ENCODE data around the gene FAM163A.

The FAM163A gene

DNA sequence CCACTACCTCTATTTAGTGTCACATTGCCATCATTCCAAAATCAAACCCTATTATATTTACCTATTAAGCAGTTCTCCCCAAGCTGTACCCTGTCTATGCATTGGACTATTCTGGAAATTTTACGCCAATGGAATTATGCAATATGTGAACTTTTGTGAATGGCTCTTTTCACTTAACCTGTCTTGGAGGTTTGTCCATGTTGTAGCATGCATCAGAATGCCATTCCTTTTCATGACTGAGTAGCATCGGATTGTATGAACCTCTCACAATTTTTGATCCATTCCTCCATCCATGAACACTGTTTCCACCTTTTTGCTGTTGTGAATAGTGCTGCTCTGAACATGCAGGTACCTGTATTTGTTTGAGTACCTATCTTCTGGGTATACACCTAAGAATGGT lies 33.7 kb downstream of the FAM163A start:
- Histone ChIP-seq H3K4me1 (ENCODE audit: control insufficient read depth, insufficient read depth, low read length) (no peaks in the 10 kb centered on the region), H3K27me3 (ENCODE audit: control insufficient read depth, insufficient read depth, low read length) (no peaks in the 10 kb centered on the region), H3K4me3 (ENCODE audit: low read depth, low read length) (no peak overlapping the region), H3K9me3 (ENCODE audit: control insufficient read depth, insufficient read depth, low read length) (no peaks in the 10 kb centered on the region), H3K36me3 (ENCODE audit: control insufficient read depth, insufficient read depth, low read length) (no peaks in the 10 kb centered on the region), H3K9ac (ENCODE audit: low read depth, low read length) (no peak overlapping the region)

DNA sequence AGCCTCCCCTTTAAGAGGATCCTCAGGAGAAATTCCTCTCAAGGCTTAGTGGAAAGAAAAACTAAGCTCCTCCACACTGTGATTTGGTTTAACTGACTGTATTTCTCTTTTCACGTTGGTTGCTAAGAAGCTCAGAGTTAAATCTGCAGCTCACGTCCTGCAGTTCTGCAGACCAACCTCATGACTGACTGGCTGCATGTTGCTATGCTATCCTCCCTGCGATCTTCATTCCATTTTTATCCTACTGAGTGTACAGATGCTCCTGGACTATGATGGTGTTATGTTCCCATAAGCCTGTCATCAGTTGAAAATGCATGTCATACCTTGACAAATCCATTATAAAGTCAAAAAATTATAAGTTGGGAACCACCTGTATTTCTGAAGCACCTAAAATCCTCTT lies 34.6 kb downstream of the FAM163A start:
- H3K9me3 ChIP-seq (ENCODE audit: control insufficient read depth, insufficient read depth, low read length): no peaks in the 10 kb centered on the region
- H3K27me3 ChIP-seq (ENCODE audit: control insufficient read depth, insufficient read depth, low read length): no peaks in the 10 kb centered on the region
- no peak overlapping the region for H3K4me3 ChIP-seq (ENCODE audit: low read depth, low read length)
- no peak overlapping the region for H3K9ac ChIP-seq (ENCODE audit: low read depth, low read length)
- H3K36me3 ChIP-seq (ENCODE audit: control insufficient read depth, insufficient read depth, low read length): no peaks in the 10 kb centered on the region
- H3K4me1 ChIP-seq (ENCODE audit: control insufficient read depth, insufficient read depth, low read length): no peaks in the 10 kb centered on the region

DNA sequence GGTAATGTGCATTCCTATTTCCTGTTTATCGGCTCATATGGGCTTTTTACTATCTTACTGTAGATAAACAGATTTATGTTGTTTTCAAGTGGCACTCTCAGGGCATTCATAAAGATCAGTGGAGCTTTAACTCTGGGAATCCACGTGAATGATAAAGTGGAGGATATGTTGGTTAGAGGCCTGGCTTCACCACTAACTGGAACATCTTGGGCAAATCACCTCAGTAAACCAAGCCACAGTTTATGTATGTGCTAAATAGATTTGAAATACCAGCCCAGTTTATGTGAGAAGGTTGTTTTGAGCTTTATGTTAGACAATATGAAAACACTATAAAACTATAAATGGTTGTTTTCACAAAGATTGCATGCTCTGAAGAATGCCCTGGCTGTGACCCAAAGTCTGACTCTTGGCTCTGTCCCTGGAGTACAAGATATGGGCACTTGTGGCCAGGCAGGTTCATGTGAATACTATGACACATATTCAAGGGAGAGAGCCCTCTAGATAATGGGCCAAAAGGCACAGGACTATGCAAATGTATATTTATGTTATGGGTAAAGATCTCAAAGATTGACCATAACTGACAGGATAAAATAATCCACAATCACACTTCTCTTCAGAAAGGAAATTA lies 36.7 kb downstream of the FAM163A start:
- no peaks in the 10 kb centered on the region for H3K4me1 ChIP-seq (ENCODE audit: control insufficient read depth, insufficient read depth, low read length)
- H3K27me3 ChIP-seq (ENCODE audit: control insufficient read depth, insufficient read depth, low read length): no peaks in the 10 kb centered on the region
- H3K36me3 ChIP-seq (ENCODE audit: control insufficient read depth, insufficient read depth, low read length): no peaks in the 10 kb centered on the region
- H3K4me3 ChIP-seq (ENCODE audit: low read depth, low read length): no peak overlapping the region
- H3K9me3 ChIP-seq (ENCODE audit: control insufficient read depth, insufficient read depth, low read length): no peaks in the 10 kb centered on the region
- no peak overlapping the region for H3K9ac ChIP-seq (ENCODE audit: low read depth, low read length)

GRCh38 chr1:179781962-179782361 lies 38.9 kb downstream of the FAM163A start:
- Histone ChIP-seq H3K36me3 (ENCODE audit: control insufficient read depth, insufficient read depth, low read length) (no peaks in the 10 kb centered on the region), H3K4me3 (ENCODE audit: low read depth, low read length) (no peak overlapping the region), H3K4me1 (ENCODE audit: control insufficient read depth, insufficient read depth, low read length) (no peaks in the 10 kb centered on the region), H3K27me3 (ENCODE audit: control insufficient read depth, insufficient read depth, low read length) (no peaks in the 10 kb centered on the region), H3K9ac (ENCODE audit: low read depth, low read length) (no peak overlapping the region), H3K9me3 (ENCODE audit: control insufficient read depth, insufficient read depth, low read length) (no peaks in the 10 kb centered on the region)

DNA sequence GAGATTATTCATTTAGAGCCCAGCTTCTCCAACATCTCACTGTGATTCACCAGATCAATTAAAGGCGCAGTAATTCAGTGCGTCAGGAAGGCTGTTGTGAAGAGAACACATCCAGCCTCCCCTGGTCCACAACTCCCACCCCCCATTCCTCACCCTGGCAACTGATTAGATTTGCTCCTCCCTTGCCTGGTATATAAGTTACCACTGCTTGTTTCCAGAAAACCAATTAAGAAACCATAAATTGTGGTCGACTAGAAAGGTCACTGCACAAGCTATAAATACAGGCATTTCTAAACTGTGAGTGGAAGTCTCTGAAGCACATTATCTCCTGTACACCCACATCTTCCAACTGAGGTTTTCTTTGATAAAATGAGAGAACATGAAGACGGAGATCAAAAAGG lies 41.9 kb downstream of the FAM163A start:
- no peaks in the 10 kb centered on the region for H3K9me3 ChIP-seq (ENCODE audit: control insufficient read depth, insufficient read depth, low read length)
- peaks cover 10% of the 10 kb centered on the region for H3K4me1 ChIP-seq (ENCODE audit: control insufficient read depth, insufficient read depth, low read length)
- no peaks in the 10 kb centered on the region for H3K36me3 ChIP-seq (ENCODE audit: control insufficient read depth, insufficient read depth, low read length)
- no peak overlapping the region for H3K9ac ChIP-seq (ENCODE audit: low read depth, low read length)
- H3K27me3 ChIP-seq (ENCODE audit: control insufficient read depth, insufficient read depth, low read length): no peaks in the 10 kb centered on the region
- no peak overlapping the region for H3K4me3 ChIP-seq (ENCODE audit: low read depth, low read length)

DNA sequence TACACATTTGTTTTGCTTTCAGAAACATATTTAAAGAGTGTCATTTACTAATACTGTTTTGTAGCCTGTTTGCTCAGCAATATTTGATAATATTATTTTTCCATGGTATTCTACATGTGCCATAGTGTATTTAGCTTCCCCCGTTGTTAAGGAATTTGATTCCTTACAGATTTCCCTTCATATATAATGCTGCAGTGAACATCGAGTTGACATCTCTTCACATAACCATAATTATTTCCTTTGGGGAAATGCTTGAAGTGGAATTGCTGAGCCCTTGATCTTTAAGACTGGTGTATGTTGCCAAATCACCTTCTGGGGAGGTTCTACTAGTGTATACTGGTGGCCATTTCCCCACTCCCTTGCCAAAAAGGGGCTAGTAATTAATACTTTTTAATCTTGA lies 42.6 kb downstream of the FAM163A start:
- Histone ChIP-seq H3K36me3 (ENCODE audit: control insufficient read depth, insufficient read depth, low read length) (no peaks in the 10 kb centered on the region), H3K4me3 (ENCODE audit: low read depth, low read length) (no peak overlapping the region), H3K27me3 (ENCODE audit: control insufficient read depth, insufficient read depth, low read length) (no peaks in the 10 kb centered on the region), H3K9me3 (ENCODE audit: control insufficient read depth, insufficient read depth, low read length) (no peaks in the 10 kb centered on the region), H3K4me1 (ENCODE audit: control insufficient read depth, insufficient read depth, low read length) (peaks cover 10% of the 10 kb centered on the region), H3K9ac (ENCODE audit: low read depth, low read length) (no peak overlapping the region)

DNA sequence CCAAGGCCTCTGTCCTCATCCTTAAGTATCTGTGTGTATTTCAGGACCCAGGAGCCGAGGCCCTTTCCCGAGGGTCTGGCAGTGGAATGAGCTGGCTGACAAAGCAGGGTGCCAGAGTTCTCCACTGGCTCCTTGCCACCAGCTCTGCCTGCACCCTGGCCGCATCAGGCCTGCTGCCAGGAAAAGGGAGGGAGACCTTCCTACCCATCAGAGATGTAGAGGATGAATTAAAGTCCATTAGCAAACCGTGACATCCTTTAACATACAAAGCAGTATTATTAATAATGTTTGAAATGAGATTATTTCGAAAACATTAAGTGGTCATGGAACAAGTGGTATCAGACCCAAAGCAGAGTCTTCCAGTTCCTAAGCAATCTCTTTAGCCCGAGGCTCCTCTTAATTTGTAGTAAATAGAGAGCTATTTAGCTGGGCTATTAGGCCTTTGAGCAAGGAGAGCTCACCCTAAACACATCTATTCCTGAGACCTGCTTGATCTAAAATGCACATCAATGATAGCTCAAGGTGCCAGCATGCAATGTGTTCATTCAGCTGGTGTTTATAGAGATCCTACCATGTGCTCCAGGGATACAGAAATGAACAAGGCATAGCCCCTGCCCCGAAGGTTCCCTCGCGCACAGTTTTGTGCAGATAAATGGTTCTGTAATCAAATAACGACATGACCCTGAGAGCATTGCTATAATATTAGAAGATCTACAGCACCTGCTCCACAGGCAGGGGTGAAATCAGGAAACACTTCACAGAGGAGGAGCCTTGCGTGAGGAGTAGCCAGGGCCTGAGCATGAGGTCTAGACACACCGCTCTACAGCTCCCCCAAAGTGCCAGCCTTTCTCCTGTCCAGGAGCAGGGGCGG lies 44.0 kb downstream of the FAM163A start:
- Histone ChIP-seq H3K4me1 (ENCODE audit: control insufficient read depth, insufficient read depth, low read length) (peaks cover 10% of the 10 kb centered on the region), H3K27me3 (ENCODE audit: control insufficient read depth, insufficient read depth, low read length) (no peaks in the 10 kb centered on the region), H3K9ac (ENCODE audit: low read depth, low read length) (no peak overlapping the region), H3K9me3 (ENCODE audit: control insufficient read depth, insufficient read depth, low read length) (no peaks in the 10 kb centered on the region), H3K4me3 (ENCODE audit: low read depth, low read length) (no peak overlapping the region), H3K36me3 (ENCODE audit: control insufficient read depth, insufficient read depth, low read length) (no peaks in the 10 kb centered on the region)

DNA sequence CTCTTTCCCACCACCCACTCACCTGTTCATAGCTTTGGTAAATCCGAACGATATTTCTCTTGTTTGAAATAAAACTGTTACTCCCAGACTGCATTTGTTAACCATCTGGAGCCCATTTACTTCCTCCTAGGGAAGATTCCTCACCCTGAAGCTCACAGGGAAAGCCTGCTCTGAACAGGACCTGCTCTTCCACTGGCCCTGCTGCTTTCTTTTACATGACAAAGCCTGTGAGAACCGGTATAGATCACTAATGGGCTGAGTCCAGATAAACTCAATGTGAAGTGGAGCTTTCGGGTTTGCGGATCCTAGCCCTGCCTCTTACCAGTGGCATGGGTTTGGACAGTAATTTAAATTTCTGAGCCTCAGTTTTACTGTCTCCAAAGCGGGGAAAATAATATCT lies 45.2 kb downstream of the FAM163A start:
- Histone ChIP-seq H3K9me3 (ENCODE audit: control insufficient read depth, insufficient read depth, low read length) (no peaks in the 10 kb centered on the region), H3K27me3 (ENCODE audit: control insufficient read depth, insufficient read depth, low read length) (no peaks in the 10 kb centered on the region), H3K4me3 (ENCODE audit: low read depth, low read length) (no peak overlapping the region), H3K36me3 (ENCODE audit: control insufficient read depth, insufficient read depth, low read length) (no peaks in the 10 kb centered on the region), H3K4me1 (ENCODE audit: control insufficient read depth, insufficient read depth, low read length) (peaks cover 10% of the 10 kb centered on the region), H3K9ac (ENCODE audit: low read depth, low read length) (no peak overlapping the region)

DNA sequence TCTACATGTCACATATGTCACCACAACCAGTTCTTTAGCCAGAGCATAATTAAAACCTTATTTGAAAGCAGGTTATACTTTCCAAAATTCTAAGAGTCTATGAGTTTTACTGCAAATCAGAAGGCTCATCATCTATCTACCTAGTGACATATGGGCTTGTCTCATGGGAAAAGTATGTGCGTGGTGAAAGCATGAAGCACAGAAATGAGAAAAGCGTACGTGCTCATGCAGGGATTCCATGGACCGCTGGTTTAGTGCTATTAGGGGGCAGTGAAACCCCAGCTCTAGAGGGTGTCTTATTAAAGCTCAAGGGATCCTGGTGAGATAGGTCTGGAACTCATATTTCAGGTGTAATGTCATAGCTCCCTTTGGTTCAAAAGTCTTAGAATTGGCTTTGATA lies 50.2 kb downstream of the FAM163A start:
- no peaks in the 10 kb centered on the region for H3K27me3 ChIP-seq (ENCODE audit: control insufficient read depth, insufficient read depth, low read length)
- no peaks in the 10 kb centered on the region for H3K36me3 ChIP-seq (ENCODE audit: control insufficient read depth, insufficient read depth, low read length)
- peaks cover 4% of the 10 kb centered on the region for H3K4me1 ChIP-seq (ENCODE audit: control insufficient read depth, insufficient read depth, low read length)
- H3K9ac ChIP-seq (ENCODE audit: low read depth, low read length): no peak overlapping the region
- no peaks in the 10 kb centered on the region for H3K9me3 ChIP-seq (ENCODE audit: control insufficient read depth, insufficient read depth, low read length)
- no peak overlapping the region for H3K4me3 ChIP-seq (ENCODE audit: low read depth, low read length)

- no peak overlapping the region for H3K9ac ChIP-seq (ENCODE audit: low read depth, low read length)
- no peaks in the 10 kb centered on the region for H3K9me3 ChIP-seq (ENCODE audit: control insufficient read depth, insufficient read depth, low read length)
- H3K36me3 ChIP-seq (ENCODE audit: control insufficient read depth, insufficient read depth, low read length): no peaks in the 10 kb centered on the region
- no peak overlapping the region for H3K4me3 ChIP-seq (ENCODE audit: low read depth, low read length)
- H3K4me1 ChIP-seq (ENCODE audit: control insufficient read depth, insufficient read depth, low read length): no peaks in the 10 kb centered on the region
- no peaks in the 10 kb centered on the region for H3K27me3 ChIP-seq (ENCODE audit: control insufficient read depth, insufficient read depth, low read length)
These were observed 51.1 kb downstream of the FAM163A start for GRCh38 chr1:179794146-179794545.

DNA sequence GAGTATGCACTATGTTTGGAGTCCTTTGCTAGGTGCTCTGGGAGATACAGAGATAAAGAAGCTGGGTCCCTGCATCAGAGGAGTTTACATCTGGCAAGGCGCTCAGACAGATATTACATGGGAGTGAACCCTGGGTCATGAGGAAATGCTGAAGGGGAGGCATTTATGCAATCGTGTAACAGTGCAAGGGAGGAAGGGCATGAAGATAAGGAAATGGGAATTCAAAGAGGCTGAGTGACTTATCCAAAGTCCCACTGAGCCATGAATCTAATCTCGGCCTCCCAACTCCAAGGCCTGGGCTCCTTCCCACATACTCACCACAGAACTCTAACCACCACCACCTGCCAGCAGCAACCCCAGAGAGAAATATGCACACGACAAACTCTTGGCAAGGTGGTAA lies 51.6 kb downstream of the FAM163A start:
- Histone ChIP-seq H3K9ac (ENCODE audit: low read depth, low read length) (no peak overlapping the region), H3K4me3 (ENCODE audit: low read depth, low read length) (no peak overlapping the region), H3K36me3 (ENCODE audit: control insufficient read depth, insufficient read depth, low read length) (no peaks in the 10 kb centered on the region), H3K9me3 (ENCODE audit: control insufficient read depth, insufficient read depth, low read length) (no peaks in the 10 kb centered on the region), H3K27me3 (ENCODE audit: control insufficient read depth, insufficient read depth, low read length) (no peaks in the 10 kb centered on the region), H3K4me1 (ENCODE audit: control insufficient read depth, insufficient read depth, low read length) (no peaks in the 10 kb centered on the region)

- H3K4me1 ChIP-seq (ENCODE audit: control insufficient read depth, insufficient read depth, low read length): no peaks in the 10 kb centered on the region
- H3K4me3 ChIP-seq (ENCODE audit: low read depth, low read length): no peak overlapping the region
- no peaks in the 10 kb centered on the region for H3K36me3 ChIP-seq (ENCODE audit: control insufficient read depth, insufficient read depth, low read length)
- H3K9me3 ChIP-seq (ENCODE audit: control insufficient read depth, insufficient read depth, low read length): no peaks in the 10 kb centered on the region
- H3K9ac ChIP-seq (ENCODE audit: low read depth, low read length): no peak overlapping the region
- H3K27me3 ChIP-seq (ENCODE audit: control insufficient read depth, insufficient read depth, low read length): no peaks in the 10 kb centered on the region
These were observed 55.2 kb downstream of the FAM163A start for GRCh38 chr1:179798213-179798863.

Measured in iPS-15b (cell line).